Stimulated activated memory B cell treated with anti-CD40 and anti-IgM and Interleukin-4, amounts not matched to agents 10 μg/mL and 1 μg/mL and 100 μg/mL, for 72 hours (primary cell): Measurements from ENCODE around the gene BPIFB2.

ENCODE experiments used
- ATAC-seq: fragments of 150-1000 bp; cut with Tn5 transposase; 2 replicates; pipeline ENCODE4 v1.10.0; 2021
- H3K27ac Mint-ChIP-seq: one replicate; pipeline ENCODE4 v1.8.0; 2022; ENCODE audit warnings: mild to moderate bottlenecking, mixed read lengths
- H3K27me3 Mint-ChIP-seq: one replicate; pipeline ENCODE4 v1.8.0; 2022; ENCODE audit warnings: mixed read lengths
- H3K36me3 Mint-ChIP-seq: one replicate; pipeline ENCODE4 v1.8.0; 2022; ENCODE audit warnings: mixed read lengths
- H3K4me1 Mint-ChIP-seq: one replicate; pipeline ENCODE4 v1.8.0; 2022; ENCODE audit warnings: mixed read lengths
- H3K4me3 Mint-ChIP-seq: one replicate; pipeline ENCODE4 v1.8.0; 2022; ENCODE audit warnings: mild to moderate bottlenecking, moderate library complexity, mixed read lengths
- H3K9me3 Mint-ChIP-seq: one replicate; pipeline ENCODE4 v1.8.0; 2022; ENCODE audit warnings: mixed read lengths

Gene BPIFB2

DNA sequence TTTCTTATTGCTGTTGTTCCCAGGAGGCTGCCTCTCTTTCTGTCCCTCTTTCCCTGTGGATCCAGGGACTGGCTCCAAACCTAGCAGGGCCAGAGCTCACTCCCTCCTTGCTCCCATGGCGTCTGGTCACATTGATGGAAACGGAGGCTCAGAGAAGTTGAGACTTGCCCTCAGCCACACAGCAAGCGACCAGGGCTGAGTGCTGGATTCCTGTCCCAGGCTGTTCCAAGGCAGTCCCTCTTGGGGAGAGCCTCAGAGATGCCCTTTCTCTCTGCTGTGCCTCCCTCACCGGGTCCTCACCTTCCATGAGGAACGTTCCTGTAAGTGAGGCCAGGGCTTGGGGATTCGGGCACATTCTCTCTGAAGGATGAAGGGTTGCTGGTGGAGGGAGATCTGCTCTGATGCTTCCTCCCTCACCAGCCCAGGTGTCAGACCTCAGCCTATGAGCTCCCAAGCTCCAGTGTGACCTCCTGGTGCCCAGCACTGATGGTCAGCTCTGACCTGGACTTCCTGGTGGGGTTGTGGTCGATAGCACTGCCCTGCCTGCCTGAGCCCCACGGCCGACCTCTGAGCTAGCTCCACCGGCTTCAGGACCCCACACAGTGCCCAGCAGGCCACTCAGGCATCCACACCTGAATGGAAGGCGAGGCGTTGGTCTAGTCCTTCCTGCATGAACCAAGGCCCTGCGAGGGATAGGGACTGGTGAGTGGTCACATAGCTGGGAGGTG lies 30.1 kb upstream of the BPIFB2 start:
- no peak overlapping the region for H3K27ac Mint-ChIP-seq
- peaks cover 4% of the 10 kb centered on the region for H3K9me3 Mint-ChIP-seq
- H3K4me1 Mint-ChIP-seq: peaks cover 10% of the 10 kb centered on the region
- H3K4me3 Mint-ChIP-seq: no peak overlapping the region
- no peak for ATAC-seq
- H3K36me3 Mint-ChIP-seq: peaks cover 6% of the 10 kb centered on the region
- no peaks in the 10 kb centered on the region for H3K27me3 Mint-ChIP-seq

DNA sequence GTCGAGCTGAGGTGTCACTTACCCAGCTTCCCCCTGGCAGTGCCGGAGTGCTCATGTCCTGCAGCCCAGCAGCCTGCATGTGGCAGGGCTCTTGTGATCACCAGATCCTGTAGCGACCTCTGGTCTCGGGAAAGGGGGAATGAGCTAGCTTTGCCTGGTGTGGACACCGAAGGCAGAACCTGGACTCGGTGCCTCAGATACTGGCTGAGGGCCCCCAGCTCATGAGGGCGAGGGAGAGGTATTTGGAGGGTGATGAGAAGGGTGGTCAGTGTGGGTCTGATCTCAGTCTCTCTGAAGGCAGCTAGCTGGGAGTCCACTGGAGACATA lies 29.5 kb upstream of the BPIFB2 start:
- peaks cover 4% of the 10 kb centered on the region for H3K9me3 Mint-ChIP-seq
- peaks cover 10% of the 10 kb centered on the region for H3K4me1 Mint-ChIP-seq
- H3K27me3 Mint-ChIP-seq: no peaks in the 10 kb centered on the region
- no peak overlapping the region for H3K4me3 Mint-ChIP-seq
- H3K27ac Mint-ChIP-seq: no peak overlapping the region
- peaks cover 6% of the 10 kb centered on the region for H3K36me3 Mint-ChIP-seq
- ATAC-seq: no peak

DNA sequence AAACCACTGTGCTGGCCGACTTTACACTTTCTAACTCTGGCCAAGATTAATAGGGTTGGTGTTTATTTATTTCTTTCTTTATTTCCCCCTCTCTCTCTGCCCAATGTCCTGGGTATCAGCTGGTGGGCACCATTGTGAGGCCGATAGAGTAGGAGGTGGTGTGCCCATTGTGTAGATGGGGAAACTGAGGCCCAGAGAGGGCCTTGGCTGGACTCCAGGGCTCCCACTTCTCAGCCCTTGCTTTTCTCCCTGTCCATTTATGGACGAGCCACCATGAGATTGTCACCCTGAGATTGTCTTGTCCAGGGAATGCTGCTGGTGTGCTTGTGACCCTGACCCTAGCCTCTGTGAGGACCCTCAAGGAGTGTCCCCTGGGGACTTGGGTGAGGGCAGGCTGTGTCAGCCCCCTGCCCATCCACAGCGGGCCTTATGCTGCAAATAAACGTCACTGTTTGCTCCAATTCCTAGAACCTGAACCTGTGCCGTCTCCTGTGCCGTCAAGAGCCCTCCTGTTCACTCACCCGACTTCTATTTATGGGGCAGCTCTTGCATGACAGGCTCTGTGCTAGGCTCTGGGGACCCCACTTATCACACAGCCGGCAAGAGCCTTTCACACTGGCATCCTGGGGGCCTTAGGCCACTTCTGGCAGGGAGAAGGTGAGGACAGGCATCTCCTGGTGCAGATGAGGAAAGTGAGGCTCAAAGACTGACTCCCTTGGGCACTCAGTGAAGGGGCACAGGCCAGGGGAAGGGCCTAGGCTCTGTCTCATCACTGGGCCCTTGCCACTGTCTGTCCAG lies 28.1 kb upstream of the BPIFB2 start:
- Mint-ChIP-seq H3K4me3 (no peak overlapping the region), H3K27me3 (no peaks in the 10 kb centered on the region), H3K9me3 (peaks cover 4% of the 10 kb centered on the region), H3K27ac (no peak overlapping the region), H3K4me1 (peaks cover 9% of the 10 kb centered on the region), H3K36me3 (peaks cover 6% of the 10 kb centered on the region)
- no peak for ATAC-seq

DNA sequence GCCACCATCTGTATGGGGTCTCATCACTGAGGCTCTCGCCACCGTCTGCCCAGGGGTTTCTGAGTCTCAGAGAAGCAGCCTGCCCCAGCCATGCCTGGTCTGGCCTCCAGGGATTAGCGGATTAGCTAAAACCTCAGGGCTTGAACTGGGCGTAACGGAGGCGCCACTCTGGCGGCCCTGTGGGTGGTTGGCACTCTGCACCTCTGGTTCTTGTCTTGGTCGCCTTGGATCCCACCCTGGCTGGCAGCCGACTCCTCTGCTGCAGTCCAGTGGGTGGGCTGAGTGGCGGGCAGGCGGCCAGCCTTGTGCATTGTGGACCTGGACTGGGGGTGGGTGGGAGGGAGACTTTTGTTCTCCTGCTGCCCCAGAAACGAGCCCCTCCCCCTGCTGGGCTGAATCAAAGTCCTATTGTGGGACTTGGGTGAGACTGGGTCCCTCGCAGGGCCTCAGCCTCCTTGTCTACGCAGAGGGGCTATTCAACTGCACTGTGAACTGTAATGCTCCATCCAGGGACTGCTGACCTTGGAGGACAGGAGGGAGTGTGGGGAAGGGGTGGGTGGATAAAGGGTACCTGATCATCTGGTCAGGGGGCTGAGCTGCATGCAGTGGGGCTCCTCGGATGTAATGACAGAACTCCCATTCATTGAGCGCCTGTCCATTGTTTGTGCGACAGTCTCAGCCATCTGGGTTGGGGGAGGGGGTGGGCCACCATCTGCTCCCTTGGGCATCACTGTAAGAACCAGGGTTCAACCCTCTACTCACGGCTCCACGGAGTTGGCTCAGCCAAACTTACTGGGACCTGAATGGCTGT lies 27.2 kb upstream of the BPIFB2 start:
- no peak overlapping the region for H3K27ac Mint-ChIP-seq
- H3K36me3 Mint-ChIP-seq: peaks cover 6% of the 10 kb centered on the region
- ATAC-seq: no peak
- H3K27me3 Mint-ChIP-seq: no peaks in the 10 kb centered on the region
- H3K4me1 Mint-ChIP-seq: peaks cover under 1% of the 10 kb centered on the region
- H3K4me3 Mint-ChIP-seq: no peak overlapping the region
- H3K9me3 Mint-ChIP-seq: peaks cover 4% of the 10 kb centered on the region

DNA sequence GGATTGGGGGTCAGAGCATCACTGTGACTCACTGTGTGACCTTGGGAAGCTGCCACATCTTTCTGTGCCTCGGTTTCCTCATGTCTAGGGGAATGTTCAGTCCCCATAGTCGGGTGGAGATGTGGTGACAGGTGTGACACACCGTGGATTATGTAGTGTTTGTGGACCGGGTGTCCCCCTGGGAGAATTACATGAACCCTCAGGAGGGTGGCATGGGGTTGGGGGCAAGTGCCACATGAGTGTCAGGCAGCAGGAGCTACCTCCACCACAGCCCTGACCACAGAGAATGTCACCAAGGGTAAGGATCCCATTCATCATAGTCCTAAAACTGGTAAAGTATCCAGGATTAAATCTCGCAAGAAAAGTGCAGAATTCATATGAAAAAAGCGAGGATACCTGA lies 26.5 kb upstream of the BPIFB2 start:
- no peak overlapping the region for H3K27ac Mint-ChIP-seq
- no peaks in the 10 kb centered on the region for H3K4me1 Mint-ChIP-seq
- H3K36me3 Mint-ChIP-seq: peaks cover 6% of the 10 kb centered on the region
- H3K4me3 Mint-ChIP-seq: no peak overlapping the region
- no peak for ATAC-seq
- H3K27me3 Mint-ChIP-seq: no peaks in the 10 kb centered on the region
- H3K9me3 Mint-ChIP-seq: peaks cover 4% of the 10 kb centered on the region

DNA sequence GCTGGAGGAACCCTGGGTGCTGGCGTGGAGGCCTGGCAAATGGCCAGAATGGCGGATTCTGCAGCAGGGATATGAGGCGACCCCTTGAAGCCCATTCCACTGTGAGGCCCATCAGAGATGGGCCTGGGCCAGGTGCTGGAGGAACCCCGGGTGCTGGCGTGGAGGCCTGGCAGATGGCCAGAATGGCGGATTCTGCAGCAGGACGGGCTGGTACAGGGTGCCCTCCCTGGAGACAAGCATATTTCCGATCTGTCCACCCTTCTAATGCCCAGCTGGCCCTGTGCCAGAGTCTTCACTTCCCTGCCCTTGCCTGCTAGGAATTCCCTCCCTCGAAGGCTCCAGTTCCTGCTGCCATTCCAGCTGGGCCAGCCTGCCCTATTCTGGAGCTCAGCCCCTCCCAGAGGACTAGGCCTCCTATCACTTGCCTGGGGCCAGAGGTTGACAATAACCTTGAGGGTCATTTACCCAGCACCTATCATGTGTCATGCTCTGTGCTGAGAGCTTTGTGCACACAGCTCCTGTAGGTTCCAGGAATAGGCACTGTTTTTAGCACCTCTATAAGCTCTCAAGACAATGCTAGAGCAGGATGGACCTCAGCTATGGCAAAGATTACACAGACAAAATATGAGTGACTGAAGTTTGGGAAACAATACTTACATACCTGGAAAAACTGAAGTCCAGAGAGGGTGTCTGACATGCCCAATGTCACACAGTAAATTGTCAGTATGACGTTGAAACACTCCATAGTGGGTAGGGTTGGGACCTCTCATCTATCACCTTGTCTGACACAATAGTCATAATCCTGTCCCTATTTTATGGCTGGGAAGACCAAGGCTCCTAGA lies 24.7 kb upstream of the BPIFB2 start:
- H3K4me1 Mint-ChIP-seq: peaks cover 4% of the 10 kb centered on the region
- H3K9me3 Mint-ChIP-seq: no peaks in the 10 kb centered on the region
- H3K27ac Mint-ChIP-seq: no peak overlapping the region
- H3K36me3 Mint-ChIP-seq: no peaks in the 10 kb centered on the region
- no peaks in the 10 kb centered on the region for H3K27me3 Mint-ChIP-seq
- no peak overlapping the region for H3K4me3 Mint-ChIP-seq
- no peak for ATAC-seq

DNA sequence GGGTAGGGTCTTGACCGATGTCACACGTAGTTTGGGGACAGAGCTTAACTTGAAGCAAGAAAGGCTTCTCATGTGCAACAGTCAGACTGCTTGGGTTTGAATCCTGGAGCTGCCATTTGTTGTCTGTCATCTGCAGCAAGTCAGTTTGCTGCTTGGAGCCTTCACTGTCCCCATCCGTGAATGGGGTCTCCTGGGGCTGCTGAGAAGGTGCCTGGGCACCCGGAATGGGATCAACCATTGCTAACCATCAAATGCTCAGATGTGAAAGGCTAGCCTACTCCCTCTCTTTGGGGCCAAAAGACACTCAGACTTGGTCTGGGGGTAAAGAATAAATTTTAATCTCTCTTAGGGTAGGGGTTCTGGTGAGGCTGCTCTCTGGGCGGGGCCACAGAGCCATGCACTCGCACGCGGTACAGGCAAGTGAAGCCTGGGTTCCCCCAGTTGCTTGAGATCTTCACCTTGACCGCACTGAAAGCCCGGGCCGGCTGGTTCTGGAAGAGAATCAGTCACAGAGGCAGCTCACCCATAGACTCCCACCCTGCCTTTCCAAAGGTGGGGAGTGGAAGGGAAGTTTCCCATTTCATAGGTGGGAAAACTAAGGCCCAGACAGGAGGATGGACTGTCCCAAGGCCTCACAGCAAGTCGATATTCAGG lies 23.9 kb upstream of the BPIFB2 start:
- Mint-ChIP-seq H3K4me3 (no peak overlapping the region), H3K9me3 (no peaks in the 10 kb centered on the region), H3K36me3 (no peaks in the 10 kb centered on the region), H3K4me1 (peaks cover 9% of the 10 kb centered on the region), H3K27ac (no peak overlapping the region), H3K27me3 (no peaks in the 10 kb centered on the region)
- ATAC-seq: no peak

DNA sequence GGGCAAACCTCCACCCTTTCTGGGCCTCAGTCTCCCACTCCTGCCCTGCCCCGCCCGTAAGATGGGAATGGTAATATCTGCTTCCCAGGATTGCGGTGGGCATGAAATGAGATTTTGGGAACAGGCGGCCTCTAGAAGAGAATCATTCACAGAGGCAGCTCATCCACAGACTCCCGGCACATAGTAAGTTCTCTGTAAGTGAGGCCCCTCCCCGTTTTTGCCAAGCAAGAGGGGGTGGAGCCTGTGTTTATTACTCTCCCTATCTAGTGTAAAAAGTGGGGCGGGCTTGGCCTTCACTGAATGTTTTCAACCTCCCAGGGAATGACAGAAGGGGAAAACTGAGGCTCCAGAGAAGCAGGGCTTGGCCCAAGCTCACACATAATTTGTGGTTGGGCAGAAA lies 23.3 kb upstream of the BPIFB2 start:
- no peak for ATAC-seq
- no peaks in the 10 kb centered on the region for H3K27me3 Mint-ChIP-seq
- peaks cover 9% of the 10 kb centered on the region for H3K4me1 Mint-ChIP-seq
- no peaks in the 10 kb centered on the region for H3K36me3 Mint-ChIP-seq
- H3K27ac Mint-ChIP-seq: peak overlapping the region; percentile 49
- H3K4me3 Mint-ChIP-seq: no peak overlapping the region
- H3K9me3 Mint-ChIP-seq: no peaks in the 10 kb centered on the region

DNA sequence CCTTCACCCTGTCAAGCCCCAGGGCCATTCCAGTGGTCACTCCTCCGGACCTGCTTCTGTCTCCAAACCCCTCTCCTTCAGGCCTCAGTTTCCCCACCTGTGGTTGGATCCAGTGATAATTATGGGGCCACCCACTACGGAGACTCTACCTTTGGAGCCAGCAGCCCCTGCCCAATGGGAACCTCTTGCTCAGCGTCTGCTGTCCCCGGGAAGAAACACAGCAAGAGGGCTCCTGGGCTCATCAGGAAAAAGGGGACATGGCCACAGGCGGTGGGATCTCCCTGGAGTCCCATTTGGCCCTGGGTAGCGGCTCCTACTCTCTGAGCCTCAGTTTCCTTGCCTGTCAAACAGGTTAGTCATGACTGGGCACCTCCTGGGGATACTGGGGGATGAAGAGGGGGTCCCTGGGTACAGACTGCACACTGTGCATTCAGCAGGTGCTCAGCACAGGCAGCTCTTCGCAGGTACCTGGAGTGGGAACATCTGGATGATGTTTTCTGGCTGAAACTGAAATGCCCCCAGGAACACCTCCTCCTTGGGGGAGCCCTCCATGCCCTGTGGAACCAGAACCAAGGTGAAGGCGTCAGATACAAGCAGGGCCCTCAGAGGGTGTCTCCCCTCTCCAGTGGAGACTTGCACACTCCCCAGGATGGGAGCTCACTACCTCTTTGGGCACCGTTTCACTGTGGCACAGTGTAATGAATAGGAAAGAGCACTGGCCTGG lies 22.7 kb upstream of the BPIFB2 start:
- Mint-ChIP-seq H3K36me3 (no peaks in the 10 kb centered on the region), H3K4me3 (no peak overlapping the region), H3K27me3 (no peaks in the 10 kb centered on the region), H3K9me3 (no peaks in the 10 kb centered on the region), H3K4me1 (peaks cover 9% of the 10 kb centered on the region), H3K27ac (peak overlapping the region; percentile 49)
- ATAC-seq: no peak

DNA sequence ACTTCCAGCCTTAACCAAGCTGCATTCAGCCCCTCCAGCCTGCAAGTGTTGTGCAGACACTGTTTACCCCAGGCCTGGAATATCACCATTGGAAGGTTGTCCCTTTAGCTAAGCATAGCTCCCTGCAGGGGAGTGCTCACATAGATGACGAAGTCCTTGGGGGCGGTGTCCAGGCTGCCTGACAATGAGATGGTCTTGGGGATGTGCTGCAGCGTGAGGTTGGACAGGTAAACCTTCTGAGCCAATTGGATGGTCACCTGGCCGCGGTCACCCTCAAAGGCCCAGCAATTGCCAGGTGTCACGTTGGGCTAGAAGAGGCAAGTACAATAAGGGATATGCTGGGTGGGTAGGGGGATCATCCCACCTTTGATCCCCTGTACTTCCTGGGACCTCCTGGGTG lies 21.9 kb upstream of the BPIFB2 start:
- Mint-ChIP-seq H3K27ac (no peak overlapping the region), H3K27me3 (no peaks in the 10 kb centered on the region), H3K4me3 (no peak overlapping the region), H3K9me3 (no peaks in the 10 kb centered on the region), H3K4me1 (peaks cover 9% of the 10 kb centered on the region), H3K36me3 (no peaks in the 10 kb centered on the region)
- no peak for ATAC-seq

DNA sequence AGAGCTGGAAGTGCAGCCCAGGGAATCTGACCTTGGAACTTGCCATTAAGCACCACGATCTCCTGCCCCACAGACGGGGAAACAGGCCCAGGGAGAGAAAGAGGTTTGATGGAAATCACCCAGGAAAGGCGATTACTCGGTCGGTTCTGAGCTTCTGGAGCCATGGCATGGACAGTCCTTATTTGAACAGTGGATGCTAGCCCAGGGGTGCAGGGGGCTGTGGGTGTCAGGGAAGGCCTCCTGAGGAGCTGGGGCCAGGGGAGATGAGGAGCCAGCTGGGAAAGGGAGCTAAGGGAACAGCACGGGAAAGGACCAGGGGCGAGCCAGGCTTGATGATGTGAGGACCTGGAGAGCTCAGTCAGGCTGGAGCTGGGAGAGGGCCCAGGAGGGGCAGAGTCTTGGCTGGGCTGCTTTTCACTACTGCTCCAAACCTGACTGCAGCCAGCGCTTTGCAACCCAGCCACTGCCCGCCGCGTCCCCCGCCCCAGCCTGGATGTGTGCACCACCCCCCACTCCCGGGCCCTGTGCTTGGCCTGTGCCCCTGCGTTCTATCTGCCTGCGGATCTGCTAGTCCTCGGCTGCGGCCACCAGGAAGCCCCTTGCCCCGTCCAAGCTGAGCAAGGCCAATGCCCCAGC lies 21.1 kb upstream of the BPIFB2 start:
- Mint-ChIP-seq H3K4me1 (peaks cover 17% of the 10 kb centered on the region), H3K27ac (peak overlapping the region; percentile 10), H3K4me3 (no peak overlapping the region), H3K36me3 (peaks cover 4% of the 10 kb centered on the region), H3K9me3 (no peaks in the 10 kb centered on the region), H3K27me3 (no peaks in the 10 kb centered on the region)
- ATAC-seq: no peak

DNA sequence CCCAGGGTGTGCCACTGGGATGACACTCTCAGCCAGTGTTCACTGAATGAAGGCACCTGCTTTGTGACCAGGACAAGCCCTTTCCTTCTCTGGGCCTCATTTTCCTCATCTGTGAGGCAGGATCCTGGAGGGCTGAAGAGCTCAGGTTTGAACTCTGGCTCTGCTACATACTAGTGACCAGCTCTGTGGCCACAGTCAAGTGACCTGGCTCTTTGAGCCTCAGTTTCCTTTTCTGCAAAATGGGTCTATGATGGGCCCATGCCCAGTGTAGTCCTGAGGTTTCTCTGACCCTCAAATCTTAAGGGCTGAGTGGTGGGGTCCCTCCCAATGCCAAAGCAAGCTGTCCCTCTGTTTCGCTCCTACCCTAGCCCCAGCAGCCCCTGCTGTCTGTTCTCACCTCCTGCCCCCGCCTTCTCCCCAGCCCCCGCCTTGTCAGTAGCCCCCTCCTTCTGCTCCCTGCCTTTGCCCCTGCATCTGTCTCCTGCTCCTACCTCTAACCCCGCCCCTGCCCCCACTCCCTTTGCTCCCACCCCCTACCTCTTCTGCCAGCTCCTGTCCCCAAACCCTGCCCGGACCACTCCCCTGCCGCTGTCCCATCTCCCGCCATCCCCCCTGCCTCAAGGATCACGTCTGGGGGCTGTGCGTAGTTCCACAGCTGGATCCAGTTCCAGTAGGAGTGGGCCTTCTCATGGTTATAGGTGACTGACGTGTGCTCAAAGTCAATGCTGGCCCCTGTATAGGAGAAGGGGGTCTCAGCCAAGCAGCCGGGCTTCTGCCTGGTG lies 20.3 kb upstream of the BPIFB2 start:
- Mint-ChIP-seq H3K4me3 (no peak overlapping the region), H3K36me3 (peaks cover 4% of the 10 kb centered on the region), H3K27ac (no peak overlapping the region), H3K27me3 (no peaks in the 10 kb centered on the region), H3K4me1 (peaks cover 24% of the 10 kb centered on the region), H3K9me3 (no peaks in the 10 kb centered on the region)
- no peak for ATAC-seq

DNA sequence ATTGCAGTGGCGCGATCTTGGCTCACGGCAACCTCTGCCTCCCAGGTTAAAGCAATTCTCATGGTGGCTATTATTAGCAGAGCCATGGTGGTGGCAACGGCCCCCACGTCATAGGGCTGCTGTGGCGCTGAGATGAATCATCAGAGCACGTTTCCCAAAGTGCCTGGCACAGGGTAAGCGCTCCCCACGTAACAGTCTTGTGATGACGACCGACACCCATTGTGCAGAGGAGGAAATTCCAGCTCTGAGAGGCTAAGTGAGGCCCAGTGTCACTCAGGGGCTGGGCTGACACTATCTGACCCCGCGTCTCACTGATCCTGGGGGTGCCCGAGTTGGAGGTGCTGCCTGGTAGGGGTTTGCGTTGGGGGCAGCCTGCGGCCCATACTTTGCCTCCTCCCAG lies 19.5 kb upstream of the BPIFB2 start:
- peaks cover 32% of the 10 kb centered on the region for H3K4me1 Mint-ChIP-seq
- H3K4me3 Mint-ChIP-seq: no peak overlapping the region
- ATAC-seq: no peak
- no peaks in the 10 kb centered on the region for H3K9me3 Mint-ChIP-seq
- H3K36me3 Mint-ChIP-seq: peaks cover 4% of the 10 kb centered on the region
- H3K27me3 Mint-ChIP-seq: no peaks in the 10 kb centered on the region
- H3K27ac Mint-ChIP-seq: no peak overlapping the region
